Glutamatergic neuron (in vitro differentiated cells): ENCODE results near the gene BCL11A. TPM values are rescaled to one million over a fixed set of nuclear protein-coding genes. Genes with fewer than 3 reads are reported as not detected.

Experiments used
- DNase-seq: peaks from one replicate; pipeline ENCODE4 v3.0.0; 2022
- H3K27ac Mint-ChIP-seq: one replicate; pipeline ENCODE4 v1.8.0; 2020; ENCODE audit warnings: mild to moderate bottlenecking, mixed read lengths, inconsistent platforms; ENCODE audit not compliant: unreplicated experiment
- H3K27me3 Mint-ChIP-seq: one replicate; pipeline ENCODE4 v1.8.0; 2020; ENCODE audit warnings: mild to moderate bottlenecking, moderate library complexity, mixed read lengths, inconsistent platforms; ENCODE audit not compliant: unreplicated experiment
- H3K36me3 Mint-ChIP-seq: one replicate; pipeline ENCODE4 v1.8.0; 2020; ENCODE audit warnings: mild to moderate bottlenecking, mixed read lengths, inconsistent platforms; ENCODE audit not compliant: unreplicated experiment
- H3K4me1 Mint-ChIP-seq: one replicate; pipeline ENCODE4 v1.8.0; 2020; ENCODE audit warnings: mild to moderate bottlenecking, low read depth, mixed read lengths, inconsistent platforms; ENCODE audit not compliant: unreplicated experiment
- H3K4me3 Mint-ChIP-seq: one replicate; pipeline ENCODE4 v1.8.0; 2020; ENCODE audit warnings: mild to moderate bottlenecking, mixed read lengths, inconsistent platforms; ENCODE audit not compliant: unreplicated experiment
- H3K9me3 Mint-ChIP-seq: one replicate; pipeline ENCODE4 v1.8.0; 2020; ENCODE audit warnings: mild to moderate bottlenecking, moderate library complexity, mixed read lengths, inconsistent platforms; ENCODE audit not compliant: unreplicated experiment
- CTCF ChIP-seq: fragments of 200-600 bp; sonication (generic); IDR thresholded peaks from one replicate; pipeline ENCODE4 v1.5.0; 2021; ENCODE audit not compliant: partially characterized antibody, unreplicated experiment
- total RNA-seq: library from RNA; stranded (reverse); fragmentation: NEBNext Ultra II Directional; extraction: Animal tissue kit (Norgen Biotek cat#: 25700); gene quantifications from one replicate; pipeline ENCODE4 v1.2.1, GENCODE V29; 2021; ENCODE audit not compliant: unreplicated experiment

BCL11A gene
- total RNA-seq, 1 donor from 2014 or later: 29.1 TPM

GRCh38 chr2:60472663-60473289, 80.7 kb downstream of the BCL11A start:
- Mint-ChIP-seq H3K4me3 (no peak overlapping the region), H3K4me1 (peaks cover 36% of the 10 kb centered on the region), H3K27ac (no peak overlapping the region), H3K9me3 (no peaks in the 10 kb centered on the region), H3K36me3 (no peaks in the 10 kb centered on the region), H3K27me3 (peaks cover 2% of the 10 kb centered on the region)
- DNase-seq: no peak
- TF ChIP-seq CTCF: no peak

- no peak for TF ChIP-seq CTCF
- Mint-ChIP-seq H3K27me3 (peaks cover 2% of the 10 kb centered on the region), H3K9me3 (no peaks in the 10 kb centered on the region), H3K4me1 (peaks cover 36% of the 10 kb centered on the region), H3K27ac (peak overlapping the region; percentile 82), H3K36me3 (no peaks in the 10 kb centered on the region), H3K4me3 (no peak overlapping the region)
- peak; percentile 40 for DNase-seq
Observed at GRCh38 chr2:60472041-60472440, 81.4 kb downstream of the BCL11A start.

- Mint-ChIP-seq H3K27ac (no peak overlapping the region), H3K9me3 (no peaks in the 10 kb centered on the region), H3K4me1 (peaks cover 36% of the 10 kb centered on the region), H3K27me3 (no peaks in the 10 kb centered on the region), H3K36me3 (no peaks in the 10 kb centered on the region), H3K4me3 (no peak overlapping the region)
- TF ChIP-seq CTCF: no peak
- DNase-seq: no peak
Observed at GRCh38 chr2:60470340-60470739, 83.1 kb downstream of the BCL11A start.

GRCh38 chr2:60469536-60470317, 83.7 kb downstream of the BCL11A start:
- DNase-seq: no peak
- H3K36me3 Mint-ChIP-seq: no peaks in the 10 kb centered on the region
- peaks cover 36% of the 10 kb centered on the region for H3K4me1 Mint-ChIP-seq
- no peaks in the 10 kb centered on the region for H3K9me3 Mint-ChIP-seq
- no peaks in the 10 kb centered on the region for H3K27me3 Mint-ChIP-seq
- no peak overlapping the region for H3K4me3 Mint-ChIP-seq
- no peak for TF ChIP-seq CTCF
- no peak overlapping the region for H3K27ac Mint-ChIP-seq
